Stimulated activated CD4-positive, alpha-beta T cell treated with anti-CD3 and anti-CD28 coated beads, Interleukin-15, amount 100 ng/mL, for 48 hours (primary cell): ENCODE measurements around the gene PCDH12.

Source experiments
- DNase-seq, 2 donors: peaks; one replicate each; pipeline ENCODE4 v3.0.0-alpha.2; 2020; ENCODE audit warnings: low read depth in 2 of 2

Gene PCDH12

GRCh38 chr5:141940695-141941271, 17.2 kb downstream of the PCDH12 start:
- no peak for DNase-seq

GRCh38 chr5:141935538-141935937, 22.5 kb downstream of the PCDH12 start:
- no peak for DNase-seq

- no peak for DNase-seq
These were observed 23.7 kb downstream of the PCDH12 start for GRCh38 chr5:141934099-141934844.

GRCh38 chr5:141933151-141933550, 24.9 kb downstream of the PCDH12 start:
- DNase-seq, result no peak

- DNase-seq, result no peak
These were observed 26.3 kb downstream of the PCDH12 start for GRCh38 chr5:141931694-141932093.

- DNase-seq, result no peak
These were observed 28.5 kb downstream of the PCDH12 start for GRCh38 chr5:141929398-141930058.

GRCh38 chr5:141928051-141928450, 30.0 kb downstream of the PCDH12 start:
- DNase-seq, result no peak

GRCh38 chr5:141926434-141926833, 31.6 kb downstream of the PCDH12 start:
- no peak for DNase-seq

GRCh38 chr5:141923448-141924313, 34.3 kb downstream of the PCDH12 start, which contains the start of gene DELE1:
Gene DELE1, plus strand, starts transcription at chr5:141923871. Its CDS starts 71 bp downstream, at chr5:141923942.
- peak; percentile 91 to 95 for DNase-seq

GRCh38 chr5:141922827-141923447, 35.1 kb downstream of the PCDH12 start:
- peak in 1 of 2 donors; percentile 12 for DNase-seq

GRCh38 chr5:141920771-141921170, 37.2 kb downstream of the PCDH12 start:
- DNase-seq, result no peak

GRCh38 chr5:141919218-141920119, 38.5 kb downstream of the PCDH12 start:
- DNase-seq, result no peak

- no peak for DNase-seq
These were observed 40.2 kb downstream of the PCDH12 start for GRCh38 chr5:141917760-141918159.

- DNase-seq, result no peak
These were observed 41.5 kb downstream of the PCDH12 start for GRCh38 chr5:141916522-141916921.

GRCh38 chr5:141915881-141916336, 42.1 kb downstream of the PCDH12 start:
- no peak for DNase-seq

- no peak for DNase-seq
These were observed 43.2 kb downstream of the PCDH12 start for GRCh38 chr5:141914797-141915196.

GRCh38 chr5:141914199-141914743, 43.7 kb downstream of the PCDH12 start:
- DNase-seq, result no peak

GRCh38 chr5:141913560-141914198, 44.3 kb downstream of the PCDH12 start:
- no peak for DNase-seq

- no peak for DNase-seq
These were observed 47.7 kb downstream of the PCDH12 start for GRCh38 chr5:141910271-141910673.
